Fibroblast of pulmonary artery (primary cell): ENCODE data around the gene PLEKHG2.
A peak's percentile ranks its signal among the peaks of the same experiment; 100 is the strongest.

ENCODE experiments used
- DNase-seq: peaks from one replicate; pipeline ENCODE4 v3.0.0-alpha.2; 2010; ENCODE audit warnings: low read depth
- H3K4me3 ChIP-seq: replicated peaks from 2 replicates; pipeline ENCODE4 v1.5.1; 2011; ENCODE audit warnings: low read depth, mild to moderate bottlenecking, control low read depth, low read length, moderate library complexity
- TF ChIP-seq, protein P1 (sequence below): IDR thresholded peaks from 2 replicates; pipeline ENCODE4 v1.5.1; 2011; ENCODE audit warnings: mild to moderate bottlenecking, control low read depth, low read length, inconsistent platforms; ENCODE audit errors: missing control alignments

The PLEKHG2 gene

DNA sequence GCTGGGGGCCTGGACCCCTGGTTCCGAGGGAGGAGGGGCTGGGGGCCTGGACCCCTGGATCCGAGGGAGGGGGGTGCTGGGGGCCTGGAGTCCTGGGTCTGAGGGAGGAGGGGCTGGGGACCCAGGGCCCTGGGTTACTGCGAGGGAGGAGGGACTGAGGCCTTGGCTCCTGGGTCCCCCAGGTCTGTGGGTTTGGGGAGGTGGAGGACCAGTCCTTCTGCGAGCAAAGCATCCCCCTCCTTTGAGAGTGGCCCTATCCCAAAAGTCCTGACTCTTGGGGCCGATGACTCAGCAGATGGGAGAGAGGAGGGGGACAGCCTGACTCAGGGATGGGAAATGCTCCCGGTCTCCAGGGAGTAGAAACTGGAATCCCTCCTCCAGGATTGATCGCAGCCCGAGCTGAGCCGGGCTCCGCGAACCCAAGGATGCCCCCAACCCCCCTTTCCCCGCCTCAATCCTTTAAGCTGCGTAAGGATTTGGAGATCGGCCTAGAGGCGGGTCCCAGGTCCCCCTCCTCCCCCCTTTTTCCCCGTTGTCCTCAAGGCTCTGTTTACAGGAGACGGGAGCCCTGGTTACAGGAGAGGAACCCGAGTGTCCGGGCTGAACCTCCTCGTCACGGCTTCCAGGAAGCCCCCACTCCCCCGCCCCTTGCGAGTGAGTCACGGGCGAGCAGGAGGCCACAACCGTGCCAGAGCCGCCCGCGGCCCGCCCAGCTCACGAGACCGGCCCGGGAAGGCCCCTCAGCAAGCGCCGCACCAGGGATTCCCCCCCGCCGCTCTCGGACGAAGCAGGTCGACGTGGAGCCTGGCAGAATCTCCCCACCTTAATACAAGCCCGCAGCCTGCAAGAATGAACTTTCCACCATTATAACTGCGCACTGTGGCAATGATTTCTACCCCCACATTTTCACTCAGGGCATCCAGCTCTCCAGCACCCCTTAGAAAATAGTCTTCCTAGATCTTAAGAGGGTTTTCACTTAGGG, 8.8 kb upstream of the PLEKHG2 start:
- TF ChIP-seq, protein P1, sequence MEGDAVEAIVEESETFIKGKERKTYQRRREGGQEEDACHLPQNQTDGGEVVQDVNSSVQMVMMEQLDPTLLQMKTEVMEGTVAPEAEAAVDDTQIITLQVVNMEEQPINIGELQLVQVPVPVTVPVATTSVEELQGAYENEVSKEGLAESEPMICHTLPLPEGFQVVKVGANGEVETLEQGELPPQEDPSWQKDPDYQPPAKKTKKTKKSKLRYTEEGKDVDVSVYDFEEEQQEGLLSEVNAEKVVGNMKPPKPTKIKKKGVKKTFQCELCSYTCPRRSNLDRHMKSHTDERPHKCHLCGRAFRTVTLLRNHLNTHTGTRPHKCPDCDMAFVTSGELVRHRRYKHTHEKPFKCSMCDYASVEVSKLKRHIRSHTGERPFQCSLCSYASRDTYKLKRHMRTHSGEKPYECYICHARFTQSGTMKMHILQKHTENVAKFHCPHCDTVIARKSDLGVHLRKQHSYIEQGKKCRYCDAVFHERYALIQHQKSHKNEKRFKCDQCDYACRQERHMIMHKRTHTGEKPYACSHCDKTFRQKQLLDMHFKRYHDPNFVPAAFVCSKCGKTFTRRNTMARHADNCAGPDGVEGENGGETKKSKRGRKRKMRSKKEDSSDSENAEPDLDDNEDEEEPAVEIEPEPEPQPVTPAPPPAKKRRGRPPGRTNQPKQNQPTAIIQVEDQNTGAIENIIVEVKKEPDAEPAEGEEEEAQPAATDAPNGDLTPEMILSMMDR: no peak
- peak overlapping the region; percentile 51 for H3K4me3 ChIP-seq
- peak; percentile 99 for DNase-seq

- TF ChIP-seq, protein P1: no peak
- DNase-seq: no peak
- H3K4me3 ChIP-seq: no peak overlapping the region
Observed at GRCh38 chr19:39405261-39405957, 7.1 kb upstream of the PLEKHG2 start.

GRCh38 chr19:39405958-39406655, 6.4 kb upstream of the PLEKHG2 start:
- DNase-seq: no peak
- TF ChIP-seq, protein P1: no peak
- peak overlapping the region; percentile 81 for H3K4me3 ChIP-seq

DNA sequence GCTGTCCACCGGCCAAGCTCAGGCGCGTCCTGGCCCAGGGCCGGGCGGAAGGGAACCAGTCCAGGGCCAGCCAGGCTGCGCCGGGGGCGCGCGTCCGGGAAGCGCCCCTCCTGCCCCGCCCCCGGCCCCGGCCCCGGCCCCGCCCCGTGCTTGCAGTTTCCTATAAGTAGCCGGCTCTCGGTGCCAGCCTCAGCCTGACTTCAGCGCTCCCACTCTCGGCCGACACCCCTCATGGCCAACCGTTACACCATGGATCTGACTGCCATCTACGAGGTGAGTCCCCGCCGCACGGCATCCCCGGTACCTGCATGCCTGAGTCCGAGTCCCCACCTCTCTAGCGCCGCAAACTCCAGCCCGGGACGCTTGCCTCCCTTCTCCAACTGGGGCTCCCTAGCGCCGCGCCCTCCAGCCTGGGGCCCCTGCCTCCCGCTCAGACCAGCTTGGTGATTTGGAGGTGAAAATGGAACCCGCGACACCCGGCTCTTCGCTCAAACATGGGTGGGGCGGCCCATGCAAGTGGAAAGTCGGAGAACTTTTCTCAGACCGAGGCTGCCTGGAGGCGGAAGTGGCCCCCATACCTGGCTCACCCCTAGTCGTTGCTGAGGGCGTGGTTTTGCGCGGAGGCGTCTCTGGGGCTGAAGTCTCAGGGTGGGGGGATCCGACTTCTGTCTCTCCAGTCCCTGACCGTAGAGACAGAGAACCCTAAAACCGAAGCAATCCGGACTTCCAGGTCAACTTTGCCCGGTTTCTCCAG, 5.6 kb upstream of the PLEKHG2 start, which contains the start of gene ZFP36:
TSS of gene ZFP36 (plus strand) at position 192 of the 754 bp plus-strand sequence. CDS start at position 250, 58 bp downstream.
- TF ChIP-seq, protein P1: no peak
- H3K4me3 ChIP-seq: peak within 1 kb of the TSS; percentile 81
- peak; percentile 93 for DNase-seq

GRCh38 chr19:39407410-39407659, 5.1 kb upstream of the PLEKHG2 start:
- TF ChIP-seq, protein P1: no peak
- H3K4me3 ChIP-seq: peak overlapping the region; percentile 81
- no peak for DNase-seq

DNA sequence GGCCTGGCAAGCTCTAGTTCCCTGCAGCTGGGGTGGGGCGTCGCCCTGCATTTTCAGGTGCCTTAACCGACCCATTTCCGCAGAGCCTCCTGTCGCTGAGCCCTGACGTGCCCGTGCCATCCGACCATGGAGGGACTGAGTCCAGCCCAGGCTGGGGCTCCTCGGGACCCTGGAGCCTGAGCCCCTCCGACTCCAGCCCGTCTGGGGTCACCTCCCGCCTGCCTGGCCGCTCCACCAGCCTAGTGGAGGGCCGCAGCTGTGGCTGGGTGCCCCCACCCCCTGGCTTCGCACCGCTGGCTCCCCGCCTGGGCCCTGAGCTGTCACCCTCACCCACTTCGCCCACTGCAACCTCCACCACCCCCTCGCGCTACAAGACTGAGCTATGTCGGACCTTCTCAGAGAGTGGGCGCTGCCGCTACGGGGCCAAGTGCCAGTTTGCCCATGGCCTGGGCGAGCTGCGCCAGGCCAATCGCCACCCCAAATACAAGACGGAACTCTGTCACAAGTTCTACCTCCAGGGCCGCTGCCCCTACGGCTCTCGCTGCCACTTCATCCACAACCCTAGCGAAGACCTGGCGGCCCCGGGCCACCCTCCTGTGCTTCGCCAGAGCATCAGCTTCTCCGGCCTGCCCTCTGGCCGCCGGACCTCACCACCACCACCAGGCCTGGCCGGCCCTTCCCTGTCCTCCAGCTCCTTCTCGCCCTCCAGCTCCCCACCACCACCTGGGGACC, 4.6 kb upstream of the PLEKHG2 start:
- TF ChIP-seq, protein P1: no peak
- DNase-seq: peak; percentile 38
- peak overlapping the region; percentile 81 for H3K4me3 ChIP-seq
